ENCODE data around the gene CFAP69. TPM values are rescaled to one million over a fixed set of nuclear protein-coding genes. Genes with fewer than 3 reads are reported as not detected.

Gene CFAP69
- total RNA-seq, 5 donors from 2014 or later (not counting 1 experiment from before 2014, with no cell fraction given) = 0.20 to 0.64 (median 0.41) TPM; not detected in 1

DNA sequence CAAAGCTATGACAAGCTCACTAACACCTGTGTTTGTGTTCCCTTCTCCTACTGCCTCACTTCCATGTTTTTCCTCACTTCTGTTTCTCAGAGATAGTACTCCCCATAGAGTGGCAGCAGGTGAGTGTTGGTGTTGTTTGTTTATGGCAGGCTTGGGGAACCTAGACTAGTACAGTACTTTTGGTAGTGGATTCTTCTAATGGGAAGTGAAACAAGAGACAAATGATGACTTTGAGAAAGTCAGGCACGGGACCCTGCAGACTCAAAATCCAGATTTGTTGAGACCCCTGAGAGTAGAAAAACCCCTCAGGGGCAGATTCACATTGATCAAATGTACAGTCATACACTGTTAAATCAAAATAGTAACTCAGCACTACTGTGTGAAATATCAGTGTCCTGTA is 6.4 kb upstream of the CFAP69 start:
- ChIA-PET POLR2A (no interaction called here), CTCF (no interaction called here)
- Mint-ChIP-seq H3K27me3 (peaks cover 3 to 24% of the 10 kb centered on the region in 2 donors), H3K4me1 (peaks cover 0 to 5% (median 0%) of the 10 kb centered on the region in 3 donors), H3K9me3 (no peaks in the 10 kb centered on the region), H3K27ac (no peak overlapping the region), H3K36me3 (no peaks in the 10 kb centered on the region), H3K4me3 (no peak overlapping the region)
- Histone ChIP-seq H3K4me3 (ENCODE audit: control insufficient read depth in 1 of 2, extremely low read depth in 1 of 2, low read length in 1 of 2) (no peak overlapping the region), H3K27ac (ENCODE audit: low read length) (no peak overlapping the region), H3K27me3 (replicated peaks in 1 of 2; ENCODE audit: control insufficient read depth in 2 of 2, extremely low read depth in 1 of 2, insufficient read depth in 2 of 2, low read length in 1 of 2) (peaks cover 3 to 8% of the 10 kb centered on the region in 2 experiments), H3K36me3 (ENCODE audit: control insufficient read depth in 2 of 2, extremely low read depth in 1 of 2, insufficient read depth in 1 of 2, low read length in 1 of 2) (no peaks in the 10 kb centered on the region), H3K9me3 (no peaks in the 10 kb centered on the region), H3K4me1 (ENCODE audit: control insufficient read depth in 1 of 2, extremely low read depth in 1 of 2, insufficient read depth in 2 of 2, low read length in 2 of 2) (no peaks in the 10 kb centered on the region)
- no peak for ATAC-seq (replicated peaks in 1 of 4)
- WGBS (ENCODE audit: insufficient coverage) = no CpG with 5 or more reads among the region's 1 CpG
- DNase-seq = no peak

DNA sequence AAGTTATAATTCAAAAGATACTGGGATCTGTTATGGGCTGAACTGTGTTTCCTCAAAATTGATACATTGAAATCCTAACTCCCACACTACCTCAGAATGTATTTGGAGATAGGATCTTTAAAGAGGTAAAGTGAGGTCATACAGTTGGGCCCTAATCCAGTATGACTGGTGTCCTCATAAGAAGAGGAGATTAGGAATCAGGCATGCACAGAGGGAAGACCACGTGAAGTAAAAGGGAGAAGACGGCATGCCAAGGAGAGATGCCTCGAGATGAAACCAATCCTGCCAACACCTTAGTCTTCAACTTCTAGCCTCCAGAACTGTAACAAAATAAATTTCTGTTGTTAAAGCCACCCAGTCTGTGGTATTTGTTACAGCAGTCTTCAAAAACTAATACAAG is 5.9 kb upstream of the CFAP69 start:
- H3K4me3 ChIP-seq (ENCODE audit: control insufficient read depth in 1 of 2, extremely low read depth in 1 of 2, low read length in 1 of 2) = no peak overlapping the region
- Mint-ChIP-seq H3K27ac (no peak overlapping the region), H3K27me3 (peaks cover 8 to 24% of the 10 kb centered on the region in 2 donors), H3K9me3 (no peaks in the 10 kb centered on the region), H3K36me3 (no peaks in the 10 kb centered on the region), H3K4me1 (peaks cover under 1 to 9% (median 3%) of the 10 kb centered on the region in 3 donors), H3K4me3 (no peak overlapping the region)
- POLR2A ChIA-PET = no interaction called here
- H3K27ac ChIP-seq (ENCODE audit: low read length) = no peak overlapping the region
- DNase-seq (no peak), ATAC-seq (replicated peaks in 1 of 4) (no peak)
- no peaks in the 10 kb centered on the region for H3K4me1 ChIP-seq (ENCODE audit: control insufficient read depth in 1 of 2, extremely low read depth in 1 of 2, insufficient read depth in 2 of 2, low read length in 2 of 2)
- H3K9me3 ChIP-seq = no peaks in the 10 kb centered on the region
- CTCF ChIA-PET = interaction anchor here in 1 of 2 donors (1.1 kb wide), 1 partner anchor 189 kb away, joined by 3 read pairs; no protein-coding TSS in a partner anchor
- no peaks in the 10 kb centered on the region for H3K36me3 ChIP-seq (ENCODE audit: control insufficient read depth in 2 of 2, extremely low read depth in 1 of 2, insufficient read depth in 1 of 2, low read length in 1 of 2)
- peaks cover 4 to 13% of the 10 kb centered on the region in 2 experiments for H3K27me3 ChIP-seq (replicated peaks in 1 of 2; ENCODE audit: control insufficient read depth in 2 of 2, extremely low read depth in 1 of 2, insufficient read depth in 2 of 2, low read length in 1 of 2)
- no CpG with 5 or more reads among the region's 3 CpGs for WGBS (ENCODE audit: insufficient coverage)

DNA sequence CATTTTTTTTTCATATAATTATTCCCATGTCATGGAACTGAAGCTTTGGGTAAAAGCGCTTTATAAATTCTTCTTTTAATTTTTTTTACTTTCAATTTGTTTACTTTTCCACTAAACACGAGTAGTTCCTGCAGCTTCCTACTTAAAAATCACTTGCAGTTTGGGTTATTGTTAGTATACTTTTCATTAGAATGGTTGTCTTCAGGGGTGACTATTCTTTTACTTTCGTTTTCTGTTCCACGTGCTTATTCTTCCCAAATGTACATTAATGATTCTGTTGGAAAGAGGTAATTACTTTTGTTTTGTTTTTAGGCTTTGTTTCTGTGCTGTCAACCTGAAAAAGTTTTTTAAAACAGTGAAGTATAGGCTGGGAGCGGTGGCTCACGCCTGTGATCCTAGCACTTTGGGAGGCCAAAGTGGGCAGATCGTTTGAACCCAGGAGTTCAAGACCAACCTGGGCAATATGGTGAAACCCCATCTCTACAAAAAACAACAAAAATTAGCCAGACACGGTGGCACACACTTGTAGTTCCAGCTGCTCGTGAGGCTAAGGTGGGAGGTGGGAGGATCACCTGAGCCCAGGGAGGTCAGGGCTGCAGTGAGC is 5.2 kb upstream of the CFAP69 start:
- Histone ChIP-seq H3K27ac (ENCODE audit: low read length) (no peak overlapping the region), H3K36me3 (ENCODE audit: control insufficient read depth in 2 of 2, extremely low read depth in 1 of 2, insufficient read depth in 1 of 2, low read length in 1 of 2) (no peaks in the 10 kb centered on the region), H3K9me3 (no peaks in the 10 kb centered on the region), H3K4me3 (ENCODE audit: control insufficient read depth in 1 of 2, extremely low read depth in 1 of 2, low read length in 1 of 2) (no peak overlapping the region), H3K4me1 (ENCODE audit: control insufficient read depth in 1 of 2, extremely low read depth in 1 of 2, insufficient read depth in 2 of 2, low read length in 2 of 2) (peaks cover 0 to 5% of the 10 kb centered on the region in 2 experiments), H3K27me3 (replicated peaks in 1 of 2; ENCODE audit: control insufficient read depth in 2 of 2, extremely low read depth in 1 of 2, insufficient read depth in 2 of 2, low read length in 1 of 2) (peaks cover 8 to 16% of the 10 kb centered on the region in 2 experiments)
- Mint-ChIP-seq H3K9me3 (no peaks in the 10 kb centered on the region), H3K36me3 (no peaks in the 10 kb centered on the region), H3K4me3 (no peak overlapping the region), H3K27ac (no peak overlapping the region), H3K27me3 (peaks cover 12 to 27% of the 10 kb centered on the region in 2 donors), H3K4me1 (peaks cover 6 to 15% (median 9%) of the 10 kb centered on the region in 3 donors)
- CTCF ChIA-PET = interaction anchor here in 1 of 2 donors (1.1 kb wide), 1 partner anchor 188 kb away, joined by 3 read pairs; no protein-coding TSS in a partner anchor
- WGBS (ENCODE audit: insufficient coverage) = 60% methylated on average over 1 of the region's 9 CpGs
- POLR2A ChIA-PET = no interaction called here
- no peak for ATAC-seq (replicated peaks in 1 of 4)
- no peak for DNase-seq

DNA sequence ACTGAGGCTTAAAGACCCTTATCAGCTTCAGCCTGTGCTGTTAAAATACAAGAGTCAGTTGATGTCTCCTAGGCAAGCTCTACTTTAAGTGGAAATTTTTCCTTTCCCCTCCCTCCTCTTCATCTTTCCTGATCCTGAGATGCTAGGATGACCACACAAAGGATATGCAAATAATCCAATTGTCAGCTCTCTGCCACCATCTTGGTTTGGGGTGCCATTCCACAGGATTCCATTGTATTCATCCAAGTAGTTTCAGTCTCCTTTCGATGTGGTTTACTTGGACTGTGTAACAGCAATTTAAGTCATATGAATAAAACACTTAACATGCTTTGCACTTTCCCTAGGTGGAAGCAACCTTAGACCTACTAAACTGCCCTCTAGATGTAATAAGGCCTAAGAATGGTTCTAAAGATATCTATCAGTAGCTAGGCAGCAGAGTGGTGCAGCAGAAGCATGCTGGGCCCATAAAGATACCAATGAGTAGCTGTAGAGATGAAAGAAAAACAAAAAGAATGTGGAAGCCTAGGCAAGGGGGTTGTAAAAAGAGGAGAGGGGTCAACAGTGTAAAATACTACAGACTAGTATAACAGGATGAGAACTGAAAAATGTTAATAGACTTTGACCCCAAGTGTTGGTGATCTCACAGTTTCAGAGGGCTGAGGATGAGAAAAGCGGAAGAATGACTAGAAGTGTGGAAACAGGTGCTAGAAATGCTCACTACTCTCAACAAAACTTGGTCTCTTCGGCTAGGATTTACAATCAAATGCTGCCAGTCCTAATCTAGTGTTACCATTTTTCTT is 2.4 kb upstream of the CFAP69 start:
- Mint-ChIP-seq H3K4me3 (peak overlapping the region in 1 of 3 donors; percentile 10), H3K27ac (peak overlapping the region in 1 of 2 donors; percentile 14), H3K27me3 (peaks cover 30 to 33% of the 10 kb centered on the region in 2 donors), H3K9me3 (no peaks in the 10 kb centered on the region), H3K36me3 (no peaks in the 10 kb centered on the region), H3K4me1 (peaks cover 17 to 28% (median 23%) of the 10 kb centered on the region in 3 donors)
- ChIA-PET CTCF (interaction anchor here in 1 of 2 donors (1.4 kb wide), 1 partner anchor 89 kb away, joined by 3 read pairs; the partner anchor contains the start of gene STEAP1), POLR2A (no interaction called here)
- H3K4me1 ChIP-seq (ENCODE audit: control insufficient read depth in 1 of 2, extremely low read depth in 1 of 2, insufficient read depth in 2 of 2, low read length in 2 of 2) = peaks cover 0 to 16% of the 10 kb centered on the region in 2 experiments
- no CpG with 5 or more reads among the region's 3 CpGs for WGBS (ENCODE audit: insufficient coverage)
- DNase-seq (no peak), ATAC-seq (replicated peaks in 1 of 4) (no peak)
- H3K36me3 ChIP-seq (ENCODE audit: control insufficient read depth in 2 of 2, extremely low read depth in 1 of 2, insufficient read depth in 1 of 2, low read length in 1 of 2) = no peaks in the 10 kb centered on the region
- no peaks in the 10 kb centered on the region for H3K9me3 ChIP-seq
- H3K27ac ChIP-seq (ENCODE audit: low read length) = no peak overlapping the region
- H3K4me3 ChIP-seq (ENCODE audit: control insufficient read depth in 1 of 2, extremely low read depth in 1 of 2, low read length in 1 of 2) = no peak overlapping the region
- peaks cover 22 to 23% of the 10 kb centered on the region in 2 experiments for H3K27me3 ChIP-seq (replicated peaks in 1 of 2; ENCODE audit: control insufficient read depth in 2 of 2, extremely low read depth in 1 of 2, insufficient read depth in 2 of 2, low read length in 1 of 2)

DNA sequence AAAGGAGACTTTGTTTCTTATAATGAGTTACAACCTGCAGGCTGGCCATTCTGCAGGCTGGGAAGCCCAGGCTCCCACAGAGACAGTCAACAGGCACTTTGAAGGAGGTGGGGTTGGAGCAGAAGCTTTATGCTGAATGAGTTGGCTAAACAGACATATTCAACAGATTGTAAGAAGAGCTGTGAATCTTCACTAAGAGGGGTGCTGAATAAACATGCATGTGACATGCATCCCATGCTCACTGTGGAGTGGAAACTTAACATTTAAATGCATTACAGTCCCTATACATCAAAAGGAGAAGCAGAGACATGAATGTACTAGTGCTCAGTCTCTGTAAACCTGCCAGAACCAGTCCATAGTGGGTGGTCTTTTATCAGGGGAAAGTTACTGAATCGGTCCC is 1.4 kb upstream of the CFAP69 start:
- Histone ChIP-seq H3K27me3 (replicated peaks in 1 of 2; ENCODE audit: control insufficient read depth in 2 of 2, extremely low read depth in 1 of 2, insufficient read depth in 2 of 2, low read length in 1 of 2) (peaks cover 22 to 24% of the 10 kb centered on the region in 2 experiments), H3K4me1 (ENCODE audit: control insufficient read depth in 1 of 2, extremely low read depth in 1 of 2, insufficient read depth in 2 of 2, low read length in 2 of 2) (peaks cover 0 to 16% of the 10 kb centered on the region in 2 experiments), H3K4me3 (ENCODE audit: control insufficient read depth in 1 of 2, extremely low read depth in 1 of 2, low read length in 1 of 2) (no peak overlapping the region), H3K36me3 (ENCODE audit: control insufficient read depth in 2 of 2, extremely low read depth in 1 of 2, insufficient read depth in 1 of 2, low read length in 1 of 2) (no peaks in the 10 kb centered on the region), H3K27ac (ENCODE audit: low read length) (no peak overlapping the region), H3K9me3 (no peaks in the 10 kb centered on the region)
- ChIA-PET CTCF (interaction anchor here in 1 of 2 donors (0.9 to 1.4 kb wide), 2 partner anchors 90 to 102 kb away, joined by 3 read pairs; partner anchors contain the start of genes GTPBP10 and STEAP1), POLR2A (no interaction called here)
- Mint-ChIP-seq H3K27ac (no peak overlapping the region), H3K27me3 (peaks cover 30 to 33% of the 10 kb centered on the region in 2 donors), H3K4me1 (peaks cover 17 to 28% (median 23%) of the 10 kb centered on the region in 3 donors), H3K4me3 (peak overlapping the region; percentile 83 to 93 (median 88)), H3K9me3 (no peaks in the 10 kb centered on the region), H3K36me3 (no peaks in the 10 kb centered on the region)
- ATAC-seq (replicated peaks in 1 of 4) = no peak
- peak in 1 of 35 experiments; percentile 1 for DNase-seq
- WGBS (ENCODE audit: insufficient coverage) = no CpG with 5 or more reads among the region's 1 CpG

DNA sequence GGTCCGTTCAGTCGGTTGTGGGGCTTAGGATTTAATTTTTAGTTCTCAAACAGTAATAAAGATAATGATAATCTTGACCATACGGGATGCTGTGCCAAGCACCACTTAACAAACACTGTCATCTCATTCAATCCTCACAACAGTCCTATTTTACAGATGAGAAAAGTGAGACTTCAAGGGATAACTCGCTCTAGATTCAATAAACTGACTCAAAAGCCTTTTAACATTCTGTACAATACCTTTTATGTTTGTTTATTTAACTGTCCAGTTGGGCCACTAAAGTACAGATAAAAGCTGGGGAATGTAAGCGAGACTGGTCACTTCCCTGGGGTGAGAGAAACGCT is 437 bp upstream of the CFAP69 start:
- Histone ChIP-seq H3K27me3 (replicated peaks in 1 of 2; ENCODE audit: control insufficient read depth in 2 of 2, extremely low read depth in 1 of 2, insufficient read depth in 2 of 2, low read length in 1 of 2) (peaks cover 22 to 24% of the 10 kb centered on the region in 2 experiments), H3K4me1 (ENCODE audit: control insufficient read depth in 1 of 2, extremely low read depth in 1 of 2, insufficient read depth in 2 of 2, low read length in 2 of 2) (peaks cover 0 to 16% of the 10 kb centered on the region in 2 experiments), H3K36me3 (ENCODE audit: control insufficient read depth in 2 of 2, extremely low read depth in 1 of 2, insufficient read depth in 1 of 2, low read length in 1 of 2) (no peaks in the 10 kb centered on the region), H3K27ac (ENCODE audit: low read length) (no peak overlapping the region), H3K9me3 (no peaks in the 10 kb centered on the region), H3K4me3 (ENCODE audit: control insufficient read depth in 1 of 2, extremely low read depth in 1 of 2, low read length in 1 of 2) (peak overlapping the region; percentile 57 to 82)
- peaks cover 33% of the 10 kb centered on the region in 2 donors for H3K27me3 Mint-ChIP-seq
- ChIA-PET POLR2A (interaction anchor here in 1 of 2 donors (0.7 kb wide), 1 partner anchor 138 kb away, joined by 6 read pairs; no protein-coding TSS in a partner anchor), CTCF (interaction anchor here in 1 of 2 donors (0.5 kb wide), 1 partner anchor 1697 kb away, joined by 3 read pairs; no protein-coding TSS in a partner anchor)
- ATAC-seq (replicated peaks in 1 of 4) (peak in 1 of 4 experiments; percentile 5), DNase-seq (no peak)
- H3K9me3 Mint-ChIP-seq = no peaks in the 10 kb centered on the region
- WGBS (ENCODE audit: insufficient coverage) = 0% methylated on average over 1 of the region's 6 CpGs
- H3K27ac Mint-ChIP-seq = no peak overlapping the region
- peak overlapping the region; percentile 83 to 93 (median 88) for H3K4me3 Mint-ChIP-seq
- peaks cover 17 to 26% (median 23%) of the 10 kb centered on the region in 3 donors for H3K4me1 Mint-ChIP-seq
- no peaks in the 10 kb centered on the region for H3K36me3 Mint-ChIP-seq
